C4-2B (cell line): ENCODE measurements around the gene SCAMP3.
"Not testable (repeated sequence)": the region's sequence is repeated elsewhere in the genome, so short reads cannot be mapped to it uniquely, and the experiment has no call there.

Experiments used
- H3K27ac ChIP-seq: fragments of 450-650 bp; 2 replicates; pipeline ENCODE4 v1.5.1; 2017
- CTCF ChIP-seq: fragments of 450-650 bp; conservative IDR thresholded peaks from 2 replicates; pipeline ENCODE4 v1.5.1; 2017; ENCODE audit warnings: mild to moderate bottlenecking
- ZFX ChIP-seq: fragments of 450-650 bp; IDR thresholded peaks from 2 replicates; pipeline ENCODE4 v1.6.1; 2017

The SCAMP3 gene

GRCh38 chr1:155227261-155228095 lies 34.7 kb downstream of the SCAMP3 start:
- TF ChIP-seq ZFX: no peak
- TF ChIP-seq CTCF: no peak
- H3K27ac ChIP-seq: peak overlapping the region; percentile 80

- peak overlapping the region; percentile 80 for H3K27ac ChIP-seq
- no peak for TF ChIP-seq ZFX
- TF ChIP-seq CTCF: no peak; the same call in 1 of the 2 replicates
Observed at GRCh38 chr1:155226910-155227260, 35.3 kb downstream of the SCAMP3 start.

GRCh38 chr1:155226188-155226909 lies 35.8 kb downstream of the SCAMP3 start:
- H3K27ac ChIP-seq: peak overlapping the region; percentile 80
- peak; percentile 70 for TF ChIP-seq CTCF
- TF ChIP-seq ZFX: no peak

GRCh38 chr1:155225404-155225759 lies 36.8 kb downstream of the SCAMP3 start:
- peak overlapping the region; percentile 80; the same call in 1 of the 2 replicates for H3K27ac ChIP-seq

GRCh38 chr1:155223047-155223446 lies 39.1 kb downstream of the SCAMP3 start:
- no peak overlapping the region for H3K27ac ChIP-seq
- TF ChIP-seq CTCF: no peak
- TF ChIP-seq ZFX: no peak

GRCh38 chr1:155220211-155220965 lies 41.8 kb downstream of the SCAMP3 start:
- not testable (repeated sequence) for H3K27ac ChIP-seq

GRCh38 chr1:155219592-155220031 lies 42.5 kb downstream of the SCAMP3 start:
- no peak for TF ChIP-seq CTCF
- TF ChIP-seq ZFX: no peak
- no peak overlapping the region for H3K27ac ChIP-seq
